ENCODE measurements around the gene ASF1A.

DNA sequence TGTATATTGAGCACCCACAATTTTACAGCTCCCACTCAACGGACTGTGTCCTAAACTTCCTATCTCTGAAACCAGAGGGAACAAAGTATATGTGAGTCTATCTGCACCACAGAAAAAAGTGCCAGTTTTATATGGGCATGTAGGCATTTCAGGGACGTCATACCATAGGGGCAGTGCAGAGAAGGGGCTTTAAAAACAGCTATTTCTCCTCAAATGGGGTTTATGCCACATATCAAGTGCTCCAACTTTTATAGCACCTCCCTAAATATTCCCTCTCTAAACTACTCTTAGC lies 28.9 kb upstream of the ASF1A start:
- TF ChIP-seq CTCF (IDR thresholded peaks at IDR 0.05) (no peak), ZFX (IDR thresholded peaks at IDR 0.05; ENCODE audit: borderline replicate concordance) (no peak)

Measured in 22Rv1 (cell line).